Type B pancreatic cell (in vitro differentiated cells): Measurements from ENCODE around the gene HOXB5. TPM values are rescaled to one million over a fixed set of nuclear protein-coding genes. Genes with fewer than 3 reads are reported as not detected.

Experiments used
- DNase-seq: peaks from one replicate; pipeline ENCODE4 v3.0.0; 2021; ENCODE audit warnings: mixed read lengths; ENCODE audit not compliant: unreplicated experiment; ENCODE audit errors: extremely low spot score
- H3K27ac Mint-ChIP-seq: 2 replicates; pipeline ENCODE4 v1.8.0; 2021; ENCODE audit warnings: mild to moderate bottlenecking, mixed read lengths
- H3K27me3 Mint-ChIP-seq: 2 replicates; pipeline ENCODE4 v1.8.0; 2021; ENCODE audit warnings: mixed read lengths
- H3K36me3 Mint-ChIP-seq: 2 replicates; pipeline ENCODE4 v1.8.0; 2021; ENCODE audit warnings: mixed read lengths
- H3K4me1 Mint-ChIP-seq: one replicate; pipeline ENCODE4 v1.8.0; 2021; ENCODE audit warnings: mixed read lengths; ENCODE audit not compliant: unreplicated experiment
- H3K4me3 Mint-ChIP-seq: 2 replicates; pipeline ENCODE4 v1.8.0; 2021; ENCODE audit warnings: mild to moderate bottlenecking, mixed read lengths
- H3K9me3 Mint-ChIP-seq: 2 replicates; pipeline ENCODE4 v1.8.0; 2021; ENCODE audit warnings: mixed read lengths
- total RNA-seq: library from RNA; stranded (reverse); gene quantifications from 2 replicates; pipeline ENCODE4 v1.2.1, GENCODE V29; 2021; ENCODE audit warnings: low replicate concordance
- TF ChIP-seq, protein P1 (sequence below): fragments of 200-600 bp; sonication (generic); conservative IDR thresholded peaks from 2 replicates; pipeline ENCODE4 v1.5.0; 2021; ENCODE audit warnings: antibody characterized with exemption, mild to moderate bottlenecking

Gene HOXB5
- total RNA-seq, 1 donor from 2014 or later = 20.8 TPM

DNA sequence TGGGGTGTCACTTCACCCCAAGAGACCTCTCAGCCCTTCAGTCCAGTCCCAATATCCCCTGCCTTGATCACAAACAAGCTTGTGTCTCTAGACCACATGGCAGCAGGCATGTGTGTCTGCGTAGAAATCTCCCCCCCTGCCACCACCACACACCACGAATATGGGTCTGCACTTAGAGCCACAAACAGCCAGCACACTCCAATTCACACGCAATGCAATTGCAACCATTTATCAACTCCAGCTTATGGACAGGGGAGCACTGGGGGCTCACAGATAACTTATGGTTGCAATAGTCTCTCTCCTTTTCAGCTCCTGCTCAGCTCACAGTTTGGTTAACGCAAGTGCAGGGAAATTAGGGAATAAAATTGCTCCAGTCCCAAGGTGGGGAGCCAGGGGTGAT, 30.0 kb upstream of the HOXB5 start:
- H3K4me1 Mint-ChIP-seq = peaks cover 19% of the 10 kb centered on the region
- no peak for DNase-seq
- TF ChIP-seq, protein P1, sequence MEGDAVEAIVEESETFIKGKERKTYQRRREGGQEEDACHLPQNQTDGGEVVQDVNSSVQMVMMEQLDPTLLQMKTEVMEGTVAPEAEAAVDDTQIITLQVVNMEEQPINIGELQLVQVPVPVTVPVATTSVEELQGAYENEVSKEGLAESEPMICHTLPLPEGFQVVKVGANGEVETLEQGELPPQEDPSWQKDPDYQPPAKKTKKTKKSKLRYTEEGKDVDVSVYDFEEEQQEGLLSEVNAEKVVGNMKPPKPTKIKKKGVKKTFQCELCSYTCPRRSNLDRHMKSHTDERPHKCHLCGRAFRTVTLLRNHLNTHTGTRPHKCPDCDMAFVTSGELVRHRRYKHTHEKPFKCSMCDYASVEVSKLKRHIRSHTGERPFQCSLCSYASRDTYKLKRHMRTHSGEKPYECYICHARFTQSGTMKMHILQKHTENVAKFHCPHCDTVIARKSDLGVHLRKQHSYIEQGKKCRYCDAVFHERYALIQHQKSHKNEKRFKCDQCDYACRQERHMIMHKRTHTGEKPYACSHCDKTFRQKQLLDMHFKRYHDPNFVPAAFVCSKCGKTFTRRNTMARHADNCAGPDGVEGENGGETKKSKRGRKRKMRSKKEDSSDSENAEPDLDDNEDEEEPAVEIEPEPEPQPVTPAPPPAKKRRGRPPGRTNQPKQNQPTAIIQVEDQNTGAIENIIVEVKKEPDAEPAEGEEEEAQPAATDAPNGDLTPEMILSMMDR = no peak
- no peaks in the 10 kb centered on the region for H3K36me3 Mint-ChIP-seq
- peaks cover 98% of the 10 kb centered on the region for H3K27me3 Mint-ChIP-seq
- H3K9me3 Mint-ChIP-seq = no peaks in the 10 kb centered on the region
- H3K27ac Mint-ChIP-seq = no peak overlapping the region
- H3K4me3 Mint-ChIP-seq = peak overlapping the region; percentile 63

DNA sequence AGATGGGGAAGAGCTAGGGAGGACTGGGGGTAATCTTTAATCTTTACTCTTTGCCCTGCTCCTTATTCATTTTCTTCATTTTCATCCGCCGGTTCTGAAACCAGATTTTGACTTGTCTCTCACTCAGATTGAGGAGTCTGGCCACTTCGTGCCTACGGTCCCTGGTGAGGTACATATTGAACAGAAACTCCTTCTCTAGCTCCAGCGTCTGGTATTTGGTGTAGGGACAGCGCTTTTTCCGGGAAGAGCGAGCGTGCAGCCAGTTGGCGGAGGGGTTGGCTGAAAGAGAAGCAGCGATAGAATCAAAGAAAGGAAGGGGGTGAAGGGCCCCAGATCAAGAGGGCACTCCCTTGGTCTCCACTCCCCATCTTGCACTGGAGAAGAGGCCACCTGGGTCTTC, 29.3 kb upstream of the HOXB5 start:
- H3K36me3 Mint-ChIP-seq = no peaks in the 10 kb centered on the region
- TF ChIP-seq, protein P1 = no peak
- H3K27ac Mint-ChIP-seq = no peak overlapping the region
- H3K9me3 Mint-ChIP-seq = no peaks in the 10 kb centered on the region
- H3K4me3 Mint-ChIP-seq = no peak overlapping the region
- H3K4me1 Mint-ChIP-seq = peaks cover 22% of the 10 kb centered on the region
- no peak for DNase-seq
- peaks cover 98% of the 10 kb centered on the region for H3K27me3 Mint-ChIP-seq

DNA sequence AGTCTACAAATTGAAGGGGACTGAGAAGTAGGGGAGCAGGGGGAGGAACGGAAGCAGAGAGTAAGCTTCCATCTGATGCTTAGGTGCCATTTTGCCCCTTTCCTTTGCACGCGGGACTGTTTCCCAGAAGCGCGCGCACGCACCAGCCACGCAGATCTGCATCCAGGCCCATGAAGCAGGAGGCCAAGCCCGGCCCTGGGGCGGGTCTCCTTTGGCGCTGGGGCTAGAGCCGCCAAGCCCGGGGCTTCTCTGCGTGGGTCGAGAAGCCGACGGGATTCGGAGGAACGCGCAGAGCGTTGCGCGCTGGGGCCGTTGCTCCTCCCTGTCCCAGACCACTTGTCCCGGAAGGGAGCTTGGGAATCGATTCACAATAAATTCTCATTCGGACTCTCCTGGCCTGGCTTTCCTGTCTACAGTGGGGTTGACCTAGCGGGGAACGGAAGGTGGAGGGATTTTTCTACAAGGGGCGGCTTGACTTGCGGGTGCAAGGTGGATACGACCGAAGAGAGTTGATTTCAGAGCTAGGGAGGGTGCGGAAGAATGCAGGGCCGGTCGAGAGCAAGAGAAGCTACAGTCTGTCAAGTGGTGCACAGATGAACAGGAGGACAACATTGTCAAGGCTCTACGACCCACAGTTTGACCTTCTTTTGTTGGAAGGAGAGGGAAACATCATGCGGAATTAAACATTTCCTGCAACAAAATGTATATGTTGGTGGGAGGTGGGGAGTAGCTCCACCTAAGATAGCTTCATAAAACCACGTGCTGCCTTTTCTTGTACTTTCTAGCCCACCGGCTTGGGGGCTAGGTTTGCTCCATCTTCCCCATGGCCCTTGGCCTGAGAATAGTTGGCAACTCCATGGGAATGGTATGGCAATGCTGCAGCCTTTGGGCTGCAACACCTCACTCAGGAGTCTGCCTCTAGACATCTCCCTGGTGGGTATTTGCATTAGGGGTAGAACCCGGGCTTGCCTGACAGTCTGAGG, 28.1 kb upstream of the HOXB5 start:
- H3K4me3 Mint-ChIP-seq = peak overlapping the region; percentile 78
- H3K9me3 Mint-ChIP-seq = no peaks in the 10 kb centered on the region
- no peak for DNase-seq
- TF ChIP-seq, protein P1 = no peak
- no peaks in the 10 kb centered on the region for H3K36me3 Mint-ChIP-seq
- H3K27me3 Mint-ChIP-seq = peaks cover 98% of the 10 kb centered on the region
- peaks cover 26% of the 10 kb centered on the region for H3K4me1 Mint-ChIP-seq
- H3K27ac Mint-ChIP-seq = peak overlapping the region; percentile 64

DNA sequence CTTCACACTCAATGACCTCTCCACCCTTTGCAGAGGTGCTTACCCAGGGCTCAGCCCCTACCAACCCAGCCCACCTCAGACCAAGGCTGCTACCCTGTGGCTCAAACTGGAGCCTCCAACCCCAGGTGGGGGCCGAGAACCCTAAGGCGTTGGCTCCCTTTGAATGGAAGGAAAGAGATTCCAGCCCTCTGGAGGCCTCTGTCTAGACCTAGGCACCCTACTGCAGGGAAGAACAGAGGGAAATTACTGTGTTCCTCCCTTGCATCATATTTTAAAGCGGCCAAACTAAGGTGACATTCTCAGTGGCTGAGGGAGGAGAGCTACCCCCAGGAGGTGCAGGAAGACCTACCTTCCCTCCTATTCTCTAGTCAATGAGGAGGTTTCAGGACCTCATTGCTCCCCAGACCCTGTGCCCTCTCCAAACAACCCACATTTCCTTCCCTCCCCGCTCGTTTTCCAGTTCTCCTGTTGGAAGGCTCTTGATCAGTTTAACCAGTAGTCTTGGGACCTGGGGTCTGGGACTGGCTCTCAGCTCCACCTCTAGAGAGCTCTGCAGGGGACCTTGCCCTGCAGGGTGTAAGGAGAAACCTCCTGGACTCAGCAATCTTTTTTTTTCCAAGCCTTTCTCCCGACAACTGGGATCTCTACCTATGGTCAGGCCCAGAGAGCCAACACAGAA, 27.0 kb upstream of the HOXB5 start:
- Mint-ChIP-seq H3K4me3 (peak overlapping the region; percentile 78), H3K4me1 (peaks cover 26% of the 10 kb centered on the region), H3K27me3 (peaks cover 98% of the 10 kb centered on the region), H3K36me3 (no peaks in the 10 kb centered on the region), H3K27ac (no peak overlapping the region), H3K9me3 (no peaks in the 10 kb centered on the region)
- no peak for DNase-seq
- TF ChIP-seq, protein P1 = no peak

DNA sequence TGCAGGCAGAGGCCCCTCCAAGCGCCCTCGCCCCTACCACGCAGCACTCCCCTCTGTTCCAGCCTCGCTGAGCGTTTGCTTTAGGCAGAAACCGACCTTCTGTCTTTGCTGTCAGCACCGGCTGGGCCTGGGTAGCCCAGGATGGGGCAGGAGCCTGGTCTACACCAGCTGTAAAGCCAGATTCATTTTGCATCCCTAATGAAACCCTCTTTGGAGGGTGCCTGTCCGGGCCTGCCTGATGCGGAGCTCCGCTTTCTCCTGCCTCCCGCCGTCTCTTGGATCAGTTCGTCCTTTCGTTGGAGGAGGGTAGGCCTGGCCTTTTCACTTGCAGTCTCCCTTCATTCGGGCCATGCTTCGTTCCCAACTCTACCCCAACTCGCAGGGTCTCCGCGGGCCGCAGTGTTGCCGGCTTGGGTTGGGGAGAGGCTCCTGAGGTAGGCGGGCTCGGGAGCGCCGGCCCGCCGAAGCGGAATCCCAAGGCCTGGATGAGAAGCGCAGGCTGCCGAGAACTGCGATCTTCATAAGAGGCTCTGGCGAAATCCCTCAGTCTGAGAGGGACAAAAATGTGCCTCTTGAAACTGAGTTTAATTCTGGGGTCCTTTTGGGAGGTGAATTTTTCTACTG, 26.4 kb upstream of the HOXB5 start:
- H3K36me3 Mint-ChIP-seq = no peaks in the 10 kb centered on the region
- DNase-seq = no peak
- no peaks in the 10 kb centered on the region for H3K9me3 Mint-ChIP-seq
- H3K27ac Mint-ChIP-seq = peak overlapping the region; percentile 87
- TF ChIP-seq, protein P1 = no peak
- peaks cover 99% of the 10 kb centered on the region for H3K27me3 Mint-ChIP-seq
- H3K4me3 Mint-ChIP-seq = peak overlapping the region; percentile 92
- peaks cover 32% of the 10 kb centered on the region for H3K4me1 Mint-ChIP-seq
